DOHH2 (cell line): ENCODE data around the gene HINT1.

Experiments used
- H3F3A ChIP-seq: fragments of 200-600 bp; sonication (generic), shearing (Covaris generic); 2 replicates; pipeline ENCODE4 v1.6.0; 2016; ENCODE audit warnings: antibody characterized with exemption, mild to moderate bottlenecking; ENCODE audit not compliant: control insufficient read depth, insufficient read depth
- H3K27ac ChIP-seq: fragments of 200-600 bp; sonication (generic); 2 replicates; pipeline ENCODE4 v1.5.1; 2014; ENCODE audit warnings: low read depth, mild to moderate bottlenecking, low read length, moderate library complexity
- H3K27me3 ChIP-seq: fragments of 200-600 bp; sonication (generic); 2 replicates; pipeline ENCODE4 v1.6.1; 2014; ENCODE audit warnings: mild to moderate bottlenecking, low read length, mixed read lengths; ENCODE audit not compliant: control insufficient read depth
- H3K36me3 ChIP-seq: fragments of 200-600 bp; sonication (generic); 2 replicates; pipeline ENCODE4 v1.6.1; 2014; ENCODE audit warnings: mild to moderate bottlenecking, low read length, moderate library complexity, mixed read lengths; ENCODE audit not compliant: control insufficient read depth
- H3K4me1 ChIP-seq: fragments of 200-600 bp; sonication (generic); 2 replicates; pipeline ENCODE4 v1.6.1; 2014; ENCODE audit warnings: mild to moderate bottlenecking, low read length, mixed read lengths; ENCODE audit not compliant: control insufficient read depth
- H3K4me2 ChIP-seq: fragments of 200-600 bp; sonication (generic); 2 replicates; pipeline ENCODE4 v1.6.0; 2014; ENCODE audit warnings: mild to moderate bottlenecking, low read length, moderate library complexity
- H3K4me3 ChIP-seq: fragments of 200-600 bp; sonication (generic); 2 replicates; pipeline ENCODE4 v1.5.1; 2014; ENCODE audit warnings: mild to moderate bottlenecking, low read length, mixed read lengths
- H3K79me2 ChIP-seq: fragments of 200-600 bp; sonication (generic); 2 replicates; pipeline ENCODE4 v1.6.1; 2014; ENCODE audit warnings: mild to moderate bottlenecking, low read length, mixed read lengths; ENCODE audit not compliant: control insufficient read depth
- H3K9me2 ChIP-seq: fragments of 200-600 bp; sonication (generic); replicated peaks from 2 replicates; pipeline ENCODE4 v1.6.1; 2014; ENCODE audit warnings: mild to moderate bottlenecking, low read length, mixed read lengths; ENCODE audit not compliant: control insufficient read depth
- H3K9me3 ChIP-seq: fragments of 200-600 bp; sonication (generic); 2 replicates; pipeline ENCODE4 v1.6.1; 2014; ENCODE audit warnings: antibody characterized with exemption, low read length, mixed read lengths; ENCODE audit not compliant: control insufficient read depth, insufficient read depth
- H4K20me1 ChIP-seq: fragments of 200-600 bp; sonication (generic); 2 replicates; pipeline ENCODE4 v1.6.0; 2014; ENCODE audit warnings: low read depth, mild to moderate bottlenecking, antibody characterized with exemption, low read length, moderate library complexity; ENCODE audit not compliant: control insufficient read depth, insufficient read depth
- CTCF ChIP-seq: fragments of 200-600 bp; sonication (generic); IDR thresholded peaks from one replicate; pipeline ENCODE4 v1.5.1; 2014; ENCODE audit warnings: antibody characterized with exemption, mild to moderate bottlenecking, low read depth, low read length; ENCODE audit not compliant: poor library complexity, severe bottlenecking
- EZH2phosphoT487 ChIP-seq: fragments of 200-600 bp; sonication (generic); IDR thresholded peaks from 2 replicates; pipeline ENCODE4 v1.6.1; 2017; ENCODE audit warnings: borderline replicate concordance, mild to moderate bottlenecking, antibody characterized with exemption, low read length, moderate library complexity, mixed read lengths

Gene HINT1

GRCh38 chr5:131186561-131187256, 21.7 kb upstream of the HINT1 start:
- Histone ChIP-seq H3K36me3 (peaks cover 23% of the 10 kb centered on the region), H4K20me1 (no peaks in the 10 kb centered on the region), H3K27ac (no peak overlapping the region), H3K9me2 (no peaks in the 10 kb centered on the region), H3F3A (peaks cover 7% of the 10 kb centered on the region; the same call in 1 of the 2 replicates), H3K4me3 (no peak overlapping the region), H3K9me3 (no peaks in the 10 kb centered on the region), H3K79me2 (no peaks in the 10 kb centered on the region), H3K4me1 (no peaks in the 10 kb centered on the region), H3K4me2 (no peak overlapping the region), H3K27me3 (no peaks in the 10 kb centered on the region)
- TF ChIP-seq CTCF (no peak), EZH2phosphoT487 (no peak)

GRCh38 chr5:131185523-131186104, 20.6 kb upstream of the HINT1 start:
- H3K4me3 ChIP-seq = no peak overlapping the region
- H3K36me3 ChIP-seq = peaks cover 23% of the 10 kb centered on the region
- H3K27me3 ChIP-seq = no peaks in the 10 kb centered on the region
- H3K9me2 ChIP-seq = no peaks in the 10 kb centered on the region
- no peaks in the 10 kb centered on the region for H3K9me3 ChIP-seq
- H3F3A ChIP-seq = no peaks in the 10 kb centered on the region
- TF ChIP-seq CTCF (no peak), EZH2phosphoT487 (no peak)
- H3K4me2 ChIP-seq = no peak overlapping the region
- H4K20me1 ChIP-seq = no peaks in the 10 kb centered on the region
- no peaks in the 10 kb centered on the region for H3K4me1 ChIP-seq
- H3K27ac ChIP-seq = no peak overlapping the region
- H3K79me2 ChIP-seq = no peaks in the 10 kb centered on the region

- no peaks in the 10 kb centered on the region for H3K4me1 ChIP-seq
- peaks cover 11% of the 10 kb centered on the region for H3K79me2 ChIP-seq
- no peaks in the 10 kb centered on the region for H3K9me2 ChIP-seq
- H3K36me3 ChIP-seq = peaks cover 22% of the 10 kb centered on the region
- no peak overlapping the region for H3K4me3 ChIP-seq
- H3K27me3 ChIP-seq = no peaks in the 10 kb centered on the region
- H3F3A ChIP-seq = no peaks in the 10 kb centered on the region
- H3K4me2 ChIP-seq = no peak overlapping the region
- no peaks in the 10 kb centered on the region for H4K20me1 ChIP-seq
- H3K9me3 ChIP-seq = no peaks in the 10 kb centered on the region
- TF ChIP-seq EZH2phosphoT487 (no peak), CTCF (no peak)
- H3K27ac ChIP-seq = no peak overlapping the region
These were observed 17.8 kb upstream of the HINT1 start for GRCh38 chr5:131182839-131183238.
